GM12891 (cell line): ENCODE measurements around the gene SLC13A2.
A peak's percentile ranks its signal among the peaks of the same experiment; 100 is the strongest.

Experiments used
- DNase-seq: peaks from one replicate; pipeline ENCODE4 v3.0.0; 2011; ENCODE audit warnings: low spot score; ENCODE audit not compliant: insufficient read length
- FAIRE-seq: peaks from 2 replicates; lab custom pipeline; 2011; peaks lifted over from hg19 to GRCh38; lab: Jason Lieb, UNC
- PAX5 ChIP-seq: IDR thresholded peaks from 2 replicates; pipeline ENCODE4 v1.6.1; 2011; ENCODE audit warnings: low read length, moderate library complexity, mild to moderate bottlenecking; ENCODE audit not compliant: insufficient read depth, severe bottlenecking
- POLR2A ChIP-seq: IDR thresholded peaks from 2 replicates; pipeline ENCODE4 v1.6.1; 2011; ENCODE audit warnings: low read depth, low read length, control low read depth
- POLR2AphosphoS5 ChIP-seq: IDR thresholded peaks from 2 replicates; pipeline ENCODE4 v1.6.1; 2011; ENCODE audit warnings: low read depth, low read length, control low read depth
- POU2F2 ChIP-seq: IDR thresholded peaks from 2 replicates; pipeline ENCODE4 v1.6.1; 2011; ENCODE audit warnings: low read depth, mild to moderate bottlenecking, control low read depth, low read length, moderate library complexity
- SPI1 ChIP-seq: IDR thresholded peaks from 2 replicates; pipeline ENCODE4 v1.6.1; 2011; ENCODE audit warnings: low read depth, low read length, control low read depth
- TAF1 ChIP-seq: IDR thresholded peaks from 2 replicates; pipeline ENCODE4 v1.6.1; 2011; ENCODE audit warnings: low read depth, low read length, control low read depth

SLC13A2 gene

GRCh38 chr17:28508211-28508724, 34.8 kb downstream of the SLC13A2 start:
- TF ChIP-seq POLR2AphosphoS5: no peak
- TF ChIP-seq SPI1: no peak
- DNase-seq: no peak
- FAIRE-seq: no peak

- DNase-seq (no peak), FAIRE-seq (no peak)
- no peak for TF ChIP-seq PAX5
- no peak for TF ChIP-seq POU2F2
- no peak for TF ChIP-seq POLR2A
Measured at GRCh38 chr17:28509789-28510188, 36.3 kb downstream of the SLC13A2 start.

- FAIRE-seq: no peak
- DNase-seq: no peak
- TF ChIP-seq POU2F2 (no peak), POLR2A (no peak), SPI1 (no peak), POLR2AphosphoS5 (no peak), PAX5 (no peak), TAF1 (no peak)
Measured at GRCh38 chr17:28511858-28512461, 38.5 kb downstream of the SLC13A2 start.

- FAIRE-seq (no peak), DNase-seq (no peak)
- TF ChIP-seq SPI1 (no peak), PAX5 (no peak), POU2F2 (no peak), POLR2AphosphoS5 (no peak), TAF1 (no peak), POLR2A (no peak)
Measured at GRCh38 chr17:28513476-28513875, 40.0 kb downstream of the SLC13A2 start.

GRCh38 chr17:28514561-28515002, 41.1 kb downstream of the SLC13A2 start:
- DNase-seq (no peak), FAIRE-seq (no peak)
- TF ChIP-seq SPI1 (no peak), POLR2A (no peak), POU2F2 (no peak), POLR2AphosphoS5 (no peak), PAX5 (no peak), TAF1 (no peak)

- DNase-seq (no peak), FAIRE-seq (no peak)
- no peak for TF ChIP-seq POLR2AphosphoS5
- no peak for TF ChIP-seq POU2F2
- TF ChIP-seq POLR2A: no peak
- TF ChIP-seq PAX5: no peak
- no peak for TF ChIP-seq SPI1
- TF ChIP-seq TAF1: no peak
Measured at GRCh38 chr17:28515518-28515917, 42.1 kb downstream of the SLC13A2 start.

GRCh38 chr17:28518132-28518531, 44.7 kb downstream of the SLC13A2 start:
- FAIRE-seq: no peak
- no peak for TF ChIP-seq POLR2A
- no peak for TF ChIP-seq POLR2AphosphoS5
- peak; percentile 96 for TF ChIP-seq SPI1

GRCh38 chr17:28518578-28518977, 45.1 kb downstream of the SLC13A2 start:
- TF ChIP-seq POLR2AphosphoS5 (no peak), PAX5 (no peak), POU2F2 (no peak), TAF1 (no peak), SPI1 (no peak), POLR2A (no peak)
- no peak for DNase-seq
- FAIRE-seq: no peak

More at GRCh38 chr17:28518132-28518531, 44.7 kb downstream of the SLC13A2 start:
- DNase-seq: no peak

GRCh38 chr17:28519236-28519635, 45.8 kb downstream of the SLC13A2 start:
- no peak for TF ChIP-seq SPI1
- FAIRE-seq (no peak), DNase-seq (no peak)

GRCh38 chr17:28520687-28521086, 47.2 kb downstream of the SLC13A2 start:
- no peak for FAIRE-seq
- TF ChIP-seq POLR2A (no peak), POU2F2 (no peak), SPI1 (no peak), POLR2AphosphoS5 (no peak), PAX5 (no peak), TAF1 (no peak)

More at GRCh38 chr17:28520687-28521086, 47.2 kb downstream of the SLC13A2 start:
- no peak for DNase-seq
